OCI-LY7 (cell line): ENCODE results near the gene FYN.

Experiments
- CTCF ChIP-seq: fragments of 200-600 bp; sonication (generic); conservative IDR thresholded peaks from 2 replicates; pipeline ENCODE4 v1.5.1; 2014; ENCODE audit warnings: mild to moderate bottlenecking, antibody characterized with exemption, low read length, moderate library complexity, mixed read lengths
- EZH2phosphoT487 ChIP-seq: fragments of 200-600 bp; sonication (generic); IDR thresholded peaks from 2 replicates; pipeline ENCODE4 v1.6.1; 2018; ENCODE audit warnings: low read depth, borderline replicate concordance, mild to moderate bottlenecking, mixed run types, antibody characterized with exemption, low read length, moderate library complexity, mixed read lengths

GRCh38 chr6:111824608-111825337 is 48.5 kb downstream of the FYN start:
- TF ChIP-seq CTCF (no peak), EZH2phosphoT487 (no peak)
